GM19099 (cell line): ENCODE data around the gene FLT3.

Experiments used
- POLR2A ChIP-seq: IDR thresholded peaks from 3 replicates; pipeline ENCODE4 v1.6.1; 2011; ENCODE audit warnings: low read depth; ENCODE audit not compliant: insufficient read length; ENCODE audit errors: extremely low read depth

The FLT3 gene

DNA sequence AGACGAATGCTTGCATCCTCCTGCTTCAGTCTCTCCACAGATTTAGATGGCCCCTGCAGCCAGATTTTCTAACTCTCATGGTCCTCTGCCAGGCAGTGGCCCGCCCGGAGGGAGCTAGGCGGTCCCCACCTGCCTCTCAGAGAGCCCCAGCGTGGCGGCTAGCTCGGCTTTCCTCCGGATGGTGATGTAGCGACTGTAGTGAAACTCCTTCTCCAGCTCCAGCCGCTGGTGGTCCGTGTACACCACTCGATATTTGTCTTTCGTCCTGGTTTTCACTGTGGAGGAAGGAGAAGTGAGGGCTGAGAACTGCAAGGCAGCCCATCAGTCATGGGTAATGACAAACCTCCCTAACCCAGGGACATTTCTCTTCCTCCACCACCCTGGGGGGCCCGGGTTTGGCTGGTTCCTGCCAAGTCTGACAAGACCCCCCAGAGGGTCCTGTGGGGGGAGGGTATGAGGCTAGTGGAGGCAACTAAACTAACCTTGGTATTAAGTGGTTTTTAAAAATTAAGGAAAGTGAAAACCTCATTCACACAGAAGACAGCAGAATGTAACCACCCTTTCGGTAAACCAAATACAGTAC is 135.5 kb downstream of the FLT3 start:
- TF ChIP-seq POLR2A, result no peak

DNA sequence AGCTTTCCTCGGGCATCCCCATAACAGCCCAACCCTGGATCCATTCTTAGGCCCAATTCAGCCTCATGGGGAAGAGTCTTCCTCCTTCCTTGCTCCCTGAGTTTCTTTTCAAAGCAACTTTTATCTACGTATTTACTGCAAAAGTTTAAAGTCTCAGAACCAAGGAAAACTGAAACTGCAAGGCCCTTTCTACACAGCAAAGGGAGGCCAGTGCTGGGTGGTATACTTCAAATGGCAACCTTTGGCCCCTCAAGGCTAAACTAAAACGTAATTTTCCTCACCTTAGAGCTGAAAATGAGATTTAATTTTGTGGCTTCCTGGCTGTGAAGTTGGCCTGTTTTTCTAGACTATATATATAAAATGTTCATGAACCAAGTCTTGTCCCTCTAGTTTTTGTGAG is 136.9 kb downstream of the FLT3 start:
- no peak for TF ChIP-seq POLR2A

DNA sequence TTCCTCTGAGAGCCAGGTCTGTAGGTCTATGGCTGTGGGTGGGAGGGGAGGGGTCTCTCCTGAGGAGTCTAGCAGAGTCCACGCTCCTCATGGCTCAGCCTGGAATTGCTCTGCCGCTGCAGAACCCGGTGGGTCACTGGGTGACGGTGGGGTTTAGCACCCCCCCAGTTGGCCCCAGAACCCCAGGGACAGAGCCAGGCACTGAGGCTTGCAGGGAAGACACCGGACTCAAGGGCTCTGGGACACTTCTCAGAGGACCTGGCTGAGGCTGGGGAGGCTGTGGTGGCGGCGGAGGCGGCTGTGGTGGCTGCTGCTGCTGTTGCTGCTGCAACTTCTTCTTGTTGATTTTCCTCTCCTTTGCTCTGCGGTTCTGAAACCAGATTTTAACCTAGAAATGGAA is 137.4 kb downstream of the FLT3 start:
- TF ChIP-seq POLR2A, result no peak

DNA sequence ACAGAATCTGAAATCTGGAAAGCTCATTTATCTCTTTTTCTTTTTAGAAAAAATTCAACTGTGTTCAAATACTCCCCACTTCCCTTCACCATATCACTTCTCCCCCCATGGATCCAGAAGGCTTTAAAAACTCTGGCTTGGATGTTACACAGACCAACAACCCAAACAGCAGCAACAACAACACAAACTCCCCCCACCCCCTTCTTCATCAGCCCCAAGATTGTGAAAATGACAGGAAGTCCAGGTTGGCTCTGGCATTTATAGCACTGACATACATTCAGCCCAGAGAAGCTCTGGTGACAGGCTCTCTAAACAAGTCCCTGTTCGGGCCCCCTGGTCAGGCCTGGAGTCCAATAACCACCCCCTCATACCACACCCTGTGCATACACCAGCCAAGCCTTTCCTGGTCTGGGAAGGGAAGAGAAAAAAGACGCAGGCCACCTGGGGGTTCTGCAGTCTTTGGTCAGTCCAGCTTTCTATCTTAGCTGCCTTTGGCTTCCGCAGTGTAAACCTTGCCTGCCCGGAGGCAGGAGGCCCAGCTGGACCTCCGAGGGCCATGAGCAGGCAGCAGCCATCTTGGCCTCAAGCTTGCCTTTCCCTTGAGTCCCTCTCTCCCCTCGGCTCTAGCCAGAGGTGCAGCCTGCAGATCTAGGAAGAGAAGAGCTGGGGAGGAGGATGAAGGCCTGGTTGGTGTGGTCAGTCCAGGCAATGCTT is 138.1 kb downstream of the FLT3 start:
- no peak for TF ChIP-seq POLR2A

DNA sequence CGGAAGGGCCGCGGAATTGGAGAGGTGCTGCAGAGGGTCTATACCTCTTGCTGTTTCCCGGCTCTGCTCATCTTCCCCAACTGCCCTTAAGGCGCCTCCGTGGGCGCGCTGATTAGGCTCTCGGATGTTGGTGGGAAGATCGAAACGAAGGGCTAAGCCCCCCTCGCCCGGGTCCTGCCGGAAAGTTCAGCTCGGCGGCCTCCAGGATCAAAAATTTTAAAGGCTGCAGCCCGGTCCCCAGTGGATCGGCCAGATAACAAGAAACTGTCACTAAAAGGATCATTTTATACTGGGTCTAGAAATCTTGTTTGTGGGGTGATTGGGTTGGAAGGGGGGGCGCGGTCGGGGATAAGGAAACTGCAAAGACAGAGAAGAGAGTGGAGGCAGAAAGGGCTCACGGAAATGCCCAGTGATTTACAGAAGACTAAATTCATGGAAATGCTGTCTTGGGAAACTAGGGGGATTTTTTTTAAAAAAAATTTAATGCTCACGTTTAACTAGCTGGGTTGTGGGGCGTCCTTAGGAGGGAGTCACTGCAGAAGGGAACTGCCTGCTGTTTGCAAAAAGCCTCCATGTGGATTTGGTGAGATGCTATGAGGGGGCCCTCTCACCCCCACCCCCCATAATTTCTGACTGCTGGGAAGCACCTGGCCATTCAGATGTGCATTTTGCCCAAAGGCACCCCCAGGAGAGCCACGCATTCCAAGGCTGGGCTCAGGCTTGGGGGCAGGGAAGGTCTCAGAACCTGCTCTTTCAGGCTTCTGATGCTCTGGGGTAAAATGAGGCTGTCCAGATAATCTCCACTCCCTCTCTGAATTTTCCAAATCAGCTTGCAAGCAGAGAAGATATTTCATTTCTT is 138.9 kb downstream of the FLT3 start:
- no peak for TF ChIP-seq POLR2A

DNA sequence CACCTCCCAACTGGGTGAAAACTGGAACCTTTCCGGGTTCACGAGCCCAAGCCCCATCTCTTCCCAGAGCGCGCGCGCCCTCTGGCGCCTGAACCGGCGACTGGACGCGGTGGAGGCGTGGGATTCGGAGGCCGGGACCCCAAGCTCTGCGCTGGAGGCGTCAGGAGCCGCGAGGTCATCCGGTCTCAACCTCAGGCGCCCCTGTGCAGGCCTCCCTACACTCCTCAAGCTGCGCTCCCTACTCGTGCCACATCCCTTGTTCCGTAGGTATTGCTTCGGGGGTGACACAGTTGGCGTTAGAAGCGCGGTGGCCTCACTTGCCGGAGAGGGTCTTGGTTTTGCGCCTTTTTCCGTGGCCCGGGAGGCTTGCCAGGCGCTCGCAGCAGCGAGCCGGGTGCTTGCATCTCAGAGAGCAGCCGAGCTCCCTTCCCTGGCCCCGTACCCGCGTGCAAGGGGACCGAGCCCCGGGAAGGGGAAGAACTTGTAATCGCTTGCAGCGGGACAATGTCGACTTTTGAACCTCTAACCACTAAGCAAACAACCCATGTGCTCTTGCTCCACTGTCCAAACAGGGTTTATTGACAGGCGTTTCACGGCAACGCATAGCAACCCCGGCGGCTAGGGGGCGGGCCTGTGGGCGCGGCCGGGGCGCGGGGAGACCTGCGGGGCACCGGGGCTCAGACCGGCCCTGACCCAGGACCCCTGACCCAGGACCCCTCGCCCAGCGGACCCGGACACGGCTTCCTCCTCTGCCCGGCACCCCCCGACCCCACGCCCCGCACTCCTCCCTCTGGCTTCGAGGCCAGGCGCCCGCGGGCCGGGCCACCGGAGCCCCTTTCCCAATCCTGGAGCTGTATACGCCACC is 139.8 kb downstream of the FLT3 start:
- TF ChIP-seq POLR2A, result no peak

DNA sequence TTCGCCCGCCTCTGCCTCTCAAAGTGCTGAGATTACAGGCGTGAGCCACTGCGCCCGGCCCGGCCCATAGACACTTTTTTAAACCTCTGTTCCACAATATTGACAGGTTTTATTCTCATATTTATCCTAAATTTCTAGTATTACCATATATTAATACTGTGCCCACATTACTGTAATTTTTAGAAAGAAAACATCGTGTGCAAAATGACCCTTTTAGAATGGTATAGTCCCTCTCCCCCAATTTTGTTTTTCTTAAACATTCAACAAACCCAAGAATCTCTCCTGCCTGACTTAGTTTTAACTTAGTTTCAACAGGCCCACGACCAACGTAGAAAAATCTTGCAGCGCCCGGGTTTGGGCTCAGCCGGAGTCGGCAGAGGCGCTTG is 140.4 kb downstream of the FLT3 start:
- no peak for TF ChIP-seq POLR2A

DNA sequence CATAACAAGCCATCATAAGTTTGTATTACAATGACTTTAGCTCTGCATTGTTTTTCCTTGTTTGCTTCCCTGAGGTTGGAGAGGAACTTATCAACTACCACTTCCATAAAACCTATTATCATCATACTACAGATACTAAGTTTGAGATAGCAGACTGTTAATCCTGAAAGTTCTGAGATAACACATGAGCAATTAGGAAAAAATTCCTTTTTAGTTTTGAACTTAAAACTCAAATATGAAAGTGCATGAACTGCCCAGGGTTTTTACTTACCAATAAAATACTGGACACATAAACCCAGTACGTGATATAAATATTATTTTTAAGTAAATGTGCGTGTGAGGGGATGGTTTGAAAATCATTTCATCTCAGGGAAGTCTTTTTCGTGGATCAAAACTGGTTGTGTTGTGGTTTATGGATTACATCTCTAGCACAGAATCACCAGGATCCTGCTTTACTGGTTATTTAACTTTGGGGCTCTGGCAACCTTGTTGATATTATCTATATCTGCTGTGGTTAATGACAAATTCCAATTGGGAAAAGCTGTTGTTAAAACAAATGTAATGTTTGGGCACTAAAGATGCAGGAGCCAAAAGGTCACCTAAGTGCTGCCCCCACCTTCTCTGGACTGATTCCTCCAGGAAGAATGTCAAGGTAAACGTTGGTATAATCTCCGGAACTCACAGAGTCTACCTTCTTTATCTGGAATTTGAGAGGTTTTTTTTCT is 143.6 kb downstream of the FLT3 start:
- TF ChIP-seq POLR2A, result no peak

DNA sequence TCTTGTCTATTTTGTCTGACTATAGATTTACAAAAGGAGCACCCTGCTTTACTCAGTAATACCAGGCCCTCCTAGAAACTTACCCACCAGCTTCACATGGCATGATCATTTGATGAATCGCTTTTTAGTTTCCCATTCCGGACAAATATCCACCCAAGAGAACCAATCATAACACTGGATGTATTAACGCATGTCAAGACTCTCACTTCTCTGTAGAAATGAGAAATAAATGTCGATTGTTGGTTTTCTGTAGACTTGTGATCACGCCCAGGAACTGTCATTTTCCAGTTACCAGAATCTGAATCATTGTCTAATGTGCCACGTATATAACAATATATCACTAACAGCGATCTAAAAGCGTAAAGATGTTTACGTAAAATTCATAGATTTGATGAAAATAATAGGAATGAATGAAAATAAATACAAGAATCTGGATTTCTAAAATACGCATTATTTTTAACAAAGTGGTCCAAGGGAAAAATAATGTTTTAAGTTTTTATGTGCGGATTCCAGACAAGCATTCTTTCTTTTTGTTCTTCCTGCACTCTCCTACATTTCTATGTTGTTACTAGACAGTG is 145.3 kb downstream of the FLT3 start:
- no peak for TF ChIP-seq POLR2A

DNA sequence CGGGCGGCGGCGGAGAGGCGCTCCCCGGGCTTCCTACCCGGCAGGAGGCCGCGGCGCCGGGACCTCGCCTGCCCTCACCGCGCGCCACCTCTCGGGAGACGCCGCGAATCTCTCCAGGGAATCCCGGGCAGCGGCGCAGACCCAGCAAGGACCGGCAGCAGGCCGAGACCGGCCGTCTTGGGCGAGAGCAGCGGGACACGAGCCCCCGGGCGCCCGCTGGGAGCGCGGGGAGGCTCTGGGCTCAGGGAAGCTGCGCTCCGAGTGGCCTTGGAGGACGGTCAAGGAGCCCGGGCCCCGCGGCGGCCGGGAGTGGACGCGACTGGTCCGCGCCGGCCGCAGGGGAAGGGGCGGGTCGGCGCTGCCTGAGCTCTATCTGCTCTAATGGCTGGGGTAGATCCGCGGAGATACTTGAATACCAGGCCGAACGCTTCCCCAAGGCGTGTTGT is 145.9 kb downstream of the FLT3 start:
- TF ChIP-seq POLR2A, result no peak

DNA sequence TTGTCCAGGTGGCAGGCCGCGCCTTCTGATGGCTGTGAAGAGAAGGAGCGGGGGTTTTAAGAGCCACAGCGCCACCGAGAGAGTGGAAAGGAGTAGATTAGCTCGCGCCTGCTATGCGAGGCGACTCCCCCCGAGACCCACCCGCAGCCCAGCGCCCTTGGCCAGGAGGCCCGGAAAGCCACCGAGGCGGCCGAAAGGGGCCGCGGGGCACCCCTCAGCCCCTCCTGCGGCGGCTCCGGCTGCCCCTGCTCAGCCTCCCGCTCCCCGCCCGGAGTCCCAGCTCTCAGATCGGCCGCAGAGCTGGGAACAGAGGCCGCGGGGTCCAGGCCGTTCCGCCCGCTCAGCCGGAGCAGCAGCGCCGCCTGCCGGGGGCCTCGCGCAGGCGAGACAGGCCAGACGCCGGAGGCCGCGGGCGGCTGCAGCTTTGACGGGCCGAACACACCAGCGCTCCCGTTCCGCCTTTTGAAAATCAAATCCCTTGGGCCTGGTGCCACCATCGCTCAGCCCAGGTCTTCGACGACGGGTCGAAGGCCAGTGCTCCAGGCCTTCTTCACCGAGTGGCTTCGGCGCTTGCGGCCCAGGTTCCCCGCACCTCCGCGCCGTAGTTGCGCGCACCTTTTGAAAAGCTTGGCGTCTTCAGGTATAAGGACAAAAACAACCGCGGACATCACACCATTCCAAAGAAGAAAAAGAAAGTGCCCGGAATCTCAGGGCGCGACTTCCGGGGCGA is 146.5 kb downstream of the FLT3 start:
- TF ChIP-seq POLR2A, result no peak
